HG03064 (cell line): ENCODE measurements around the gene BRSK2.

Experiments used
- ATAC-seq: cut with Tn5 transposase; IDR thresholded peaks from one replicate; pipeline ENCODE4 v1.9.1; 2021; ENCODE audit warnings: low read depth; ENCODE audit not compliant: unreplicated experiment

BRSK2 gene

DNA sequence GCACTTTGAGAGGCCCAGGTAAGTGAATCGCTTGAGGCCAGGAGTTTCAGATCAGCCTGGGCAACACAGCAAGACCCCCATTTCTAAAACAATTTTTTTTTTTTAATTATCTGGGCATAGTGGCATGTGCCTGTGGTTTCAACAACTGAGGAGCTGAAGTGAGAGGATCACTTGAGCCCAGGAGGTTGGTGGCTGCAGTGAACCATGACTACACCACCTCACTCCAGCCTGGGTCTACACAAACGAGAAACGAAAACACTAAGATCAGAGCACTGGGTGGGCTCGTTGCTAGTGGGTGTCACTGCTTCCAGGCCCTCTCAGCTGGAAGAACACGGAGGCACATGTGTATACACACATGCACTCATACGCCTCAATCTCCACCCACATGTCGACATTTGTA lies 100.9 kb downstream of the BRSK2 start:
- ATAC-seq: no peak

DNA sequence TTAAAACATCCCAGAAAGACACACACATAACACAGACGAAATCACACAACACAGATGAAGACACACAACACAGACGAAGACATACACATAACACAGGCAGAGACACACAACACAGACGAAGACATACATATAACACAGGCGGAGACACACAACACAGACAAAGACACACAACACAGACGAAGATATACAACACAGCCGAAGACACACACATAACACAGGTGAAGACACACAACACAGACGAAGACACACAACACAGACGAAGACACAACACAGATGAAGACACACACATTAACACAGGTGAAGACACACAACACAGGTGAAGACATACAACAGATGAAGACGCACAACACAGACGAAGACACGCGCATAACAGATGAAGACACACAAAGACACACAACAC lies 101.6 kb downstream of the BRSK2 start:
- no peak for ATAC-seq

DNA sequence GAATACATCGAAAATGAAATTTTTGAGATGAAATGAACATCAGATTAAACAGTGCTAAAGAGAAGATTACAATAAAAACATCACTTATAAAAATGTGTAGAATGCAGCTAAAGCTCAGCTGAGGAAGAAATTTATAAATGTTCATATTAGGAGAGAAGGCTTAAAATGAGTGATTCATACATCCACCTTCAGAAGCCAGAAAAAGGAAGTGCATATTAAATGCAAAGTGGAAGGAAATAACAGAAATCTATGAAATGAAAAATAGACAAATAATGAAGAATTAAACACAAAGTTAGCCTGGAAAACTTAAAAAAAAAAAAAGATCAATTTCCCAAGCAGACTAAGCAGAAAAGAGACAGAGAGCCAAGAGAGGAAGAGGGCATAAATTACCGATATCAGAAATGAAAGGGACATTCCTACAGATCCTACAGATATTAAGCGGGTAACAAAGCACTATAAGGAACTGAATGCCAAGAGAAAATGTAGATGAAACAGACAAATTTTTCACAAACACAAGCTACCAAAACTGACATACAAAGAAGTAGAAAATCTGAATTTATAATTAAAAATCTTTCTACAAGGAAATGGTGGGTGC lies 104.0 kb downstream of the BRSK2 start:
- ATAC-seq: no peak

DNA sequence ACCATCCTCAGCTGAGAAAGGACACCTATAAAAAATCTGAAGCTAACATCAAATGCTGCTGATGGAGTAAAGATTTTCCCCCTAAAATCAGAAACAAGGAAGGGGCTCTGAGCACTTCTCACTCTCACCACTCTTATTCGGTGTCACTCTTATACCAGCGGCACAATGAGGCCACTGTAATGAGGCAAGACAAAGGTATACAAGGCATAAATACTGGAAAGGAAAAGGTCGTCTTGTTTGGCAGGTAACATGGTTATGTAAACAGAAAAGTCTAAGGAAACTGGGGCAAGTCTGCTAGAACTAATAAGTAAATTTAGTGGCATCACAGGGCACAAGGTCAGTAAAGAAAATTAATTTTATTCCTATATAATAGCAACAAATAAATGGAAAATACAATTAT lies 104.9 kb downstream of the BRSK2 start:
- no peak for ATAC-seq

DNA sequence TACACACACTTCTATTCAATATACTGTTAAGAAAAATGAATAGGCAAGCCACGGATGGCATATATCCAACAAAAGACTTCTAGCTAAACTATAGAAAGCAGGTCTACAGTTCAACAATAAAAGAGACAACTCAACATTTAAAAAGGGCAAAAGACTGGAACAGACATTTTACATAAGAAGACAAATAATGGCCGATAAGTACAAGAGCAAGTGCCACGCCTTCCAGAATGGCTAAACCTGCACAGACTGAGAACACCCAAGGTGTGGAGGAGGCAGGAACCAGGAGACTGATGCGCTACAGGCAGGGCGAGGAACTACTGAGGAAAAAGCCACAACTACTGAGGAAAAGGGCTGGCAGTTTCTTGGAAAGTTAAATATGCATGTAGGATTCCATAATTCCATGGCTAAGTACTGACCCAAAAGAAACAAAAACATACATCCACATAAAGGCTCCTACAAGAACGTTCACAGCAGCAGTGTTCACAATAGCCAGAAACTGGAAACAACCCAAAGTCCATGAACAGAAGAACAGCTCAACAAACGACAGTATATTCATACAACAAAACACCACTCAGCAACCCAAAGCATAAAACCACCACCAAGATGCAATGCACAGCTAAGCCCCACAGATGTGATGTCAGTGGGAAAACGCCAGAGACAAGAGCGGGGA lies 106.5 kb downstream of the BRSK2 start:
- ATAC-seq: no peak

DNA sequence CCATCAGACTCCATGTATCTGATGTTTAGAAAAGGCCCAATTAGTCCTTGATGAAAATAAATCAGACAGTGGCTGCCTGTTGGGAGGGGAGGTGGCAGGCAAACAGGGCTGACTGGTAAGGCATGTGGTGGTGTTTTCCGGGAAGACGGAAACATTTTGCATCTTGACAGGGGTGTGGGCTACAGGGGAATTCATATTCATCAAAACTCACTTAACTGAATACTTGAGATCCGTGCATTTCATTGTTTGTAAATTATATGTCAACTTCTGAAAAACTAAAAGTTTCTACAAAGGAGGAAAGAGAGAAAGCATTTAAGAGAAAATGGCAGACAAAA lies 107.0 kb downstream of the BRSK2 start:
- ATAC-seq: no peak

DNA sequence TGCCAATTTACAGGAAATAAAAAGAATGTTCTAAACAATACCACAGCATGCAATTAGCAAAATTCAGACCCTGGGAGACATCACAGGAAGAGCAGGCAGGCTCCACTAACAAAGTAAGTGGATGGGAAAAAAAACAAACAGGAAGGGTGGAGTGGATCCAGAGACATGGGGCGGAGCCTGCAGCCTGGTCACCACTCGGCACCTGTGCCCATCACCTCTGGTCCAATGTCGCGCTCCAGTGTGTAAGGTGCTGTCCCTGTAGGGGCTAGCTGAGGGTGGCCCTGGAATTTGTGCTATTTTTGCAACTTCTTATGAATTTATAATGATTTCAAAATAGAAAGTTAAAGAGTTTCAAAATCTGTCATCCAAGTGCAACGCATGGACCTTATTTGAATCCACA lies 107.9 kb downstream of the BRSK2 start:
- ATAC-seq: no peak

DNA sequence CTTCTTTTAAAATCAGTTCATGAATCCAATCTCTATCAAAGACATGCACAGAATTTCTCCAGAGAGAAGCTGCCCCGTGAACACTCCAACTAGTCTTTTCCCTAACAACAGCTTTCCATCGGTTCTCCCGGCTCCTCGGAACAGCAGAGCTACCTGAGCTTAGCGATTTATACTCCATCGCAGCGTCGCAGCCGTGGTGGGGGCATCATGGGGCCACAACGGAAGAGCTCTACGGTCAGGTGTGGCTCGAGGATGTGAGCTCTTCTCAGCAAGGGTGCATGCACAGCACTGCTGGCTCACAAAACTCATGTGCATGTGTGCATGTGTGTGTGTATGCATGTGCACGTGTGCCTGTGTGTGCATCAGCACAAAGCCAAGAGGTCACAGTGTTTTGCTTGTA lies 108.5 kb downstream of the BRSK2 start:
- ATAC-seq: no peak

DNA sequence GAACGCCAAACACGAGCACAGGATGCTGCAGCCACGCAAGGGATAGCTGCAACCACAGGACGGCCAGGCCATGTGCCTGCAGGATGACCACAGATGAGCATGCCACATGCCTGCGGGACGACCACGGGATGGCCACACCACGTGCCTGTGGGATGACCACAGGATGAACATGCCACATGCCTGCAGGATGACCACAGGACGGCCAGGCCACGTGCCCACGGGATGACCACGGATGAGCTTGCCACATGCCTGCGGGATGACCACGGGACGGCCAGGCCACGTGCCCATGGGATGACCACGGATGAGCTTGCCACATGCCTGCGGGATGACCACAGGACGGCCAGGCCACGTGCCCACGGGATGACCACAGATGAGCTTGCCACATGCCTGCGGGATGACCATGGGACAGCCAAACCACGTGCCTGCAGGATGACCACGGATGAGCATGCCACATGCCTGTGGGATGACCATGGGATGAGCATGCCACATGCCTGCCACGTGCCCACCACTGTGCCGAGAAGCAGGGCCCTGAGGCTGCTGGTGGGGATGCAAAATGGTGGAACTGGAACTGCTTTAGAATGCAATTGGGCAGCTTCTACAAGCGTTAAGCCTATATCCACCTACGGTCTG lies 109.6 kb downstream of the BRSK2 start:
- no peak for ATAC-seq

DNA sequence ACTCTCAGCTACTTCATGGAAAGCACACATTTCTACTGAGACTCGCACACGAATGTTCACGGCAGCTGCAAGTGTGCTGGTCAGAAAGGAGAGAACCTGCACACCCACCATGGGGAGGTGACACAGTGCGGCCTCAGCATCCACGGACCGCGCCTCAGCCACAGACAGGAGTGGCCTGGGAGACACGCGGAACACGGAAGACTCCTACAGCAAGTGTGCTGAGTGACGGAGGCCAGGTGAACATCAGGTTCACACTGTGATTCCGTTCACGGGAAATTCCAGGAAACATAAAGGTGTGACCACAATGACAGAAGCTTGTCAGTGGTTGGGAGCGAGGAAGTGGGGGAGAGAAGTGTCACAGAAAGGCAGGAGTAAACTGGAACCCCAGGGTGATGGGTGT lies 110.2 kb downstream of the BRSK2 start:
- no peak for ATAC-seq

DNA sequence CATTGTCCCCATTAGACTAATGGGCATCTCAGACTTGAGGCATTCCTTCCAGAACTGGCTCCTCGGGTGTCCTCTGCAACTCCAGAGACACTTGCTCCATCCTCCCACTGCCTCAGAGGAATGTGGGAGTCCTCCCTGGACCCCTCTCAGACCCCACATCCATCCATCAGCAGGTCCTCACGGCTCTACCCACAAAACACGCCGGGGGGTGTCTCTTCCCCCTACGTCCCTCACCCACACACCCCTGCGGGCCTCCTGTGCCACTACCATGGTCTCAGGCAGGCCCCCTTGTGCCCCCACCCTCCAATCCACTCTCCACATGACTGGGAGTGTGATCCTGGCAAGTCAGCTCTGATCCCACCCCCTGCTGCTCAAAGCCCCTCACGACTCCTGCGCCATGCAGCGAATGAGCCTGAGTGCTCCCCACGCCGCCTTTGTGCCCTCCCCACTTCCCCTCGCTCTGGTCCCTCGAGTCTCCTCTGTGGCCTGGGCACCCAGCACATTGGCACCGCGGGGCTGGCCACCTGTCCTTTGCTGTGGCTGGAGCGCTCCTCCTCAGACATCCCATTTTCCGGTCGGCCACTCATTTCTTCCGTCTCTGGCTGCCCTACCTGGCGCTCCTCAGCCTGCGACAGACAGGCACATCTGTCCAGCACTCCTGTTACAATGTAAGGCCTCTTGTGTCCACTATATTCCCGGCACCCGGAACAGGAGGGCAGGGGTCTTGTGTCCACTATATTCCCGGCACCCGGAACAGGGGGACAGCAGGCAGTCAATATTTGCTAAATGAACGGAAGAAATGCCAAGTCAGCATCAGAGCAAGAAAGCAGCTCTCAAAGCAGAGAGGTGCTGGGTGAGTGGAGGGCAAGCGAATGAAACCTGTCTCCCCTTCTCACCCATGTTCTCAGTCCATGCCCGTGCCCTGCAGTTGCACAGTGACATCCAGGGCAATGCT lies 111.0 kb downstream of the BRSK2 start:
- ATAC-seq: no peak

DNA sequence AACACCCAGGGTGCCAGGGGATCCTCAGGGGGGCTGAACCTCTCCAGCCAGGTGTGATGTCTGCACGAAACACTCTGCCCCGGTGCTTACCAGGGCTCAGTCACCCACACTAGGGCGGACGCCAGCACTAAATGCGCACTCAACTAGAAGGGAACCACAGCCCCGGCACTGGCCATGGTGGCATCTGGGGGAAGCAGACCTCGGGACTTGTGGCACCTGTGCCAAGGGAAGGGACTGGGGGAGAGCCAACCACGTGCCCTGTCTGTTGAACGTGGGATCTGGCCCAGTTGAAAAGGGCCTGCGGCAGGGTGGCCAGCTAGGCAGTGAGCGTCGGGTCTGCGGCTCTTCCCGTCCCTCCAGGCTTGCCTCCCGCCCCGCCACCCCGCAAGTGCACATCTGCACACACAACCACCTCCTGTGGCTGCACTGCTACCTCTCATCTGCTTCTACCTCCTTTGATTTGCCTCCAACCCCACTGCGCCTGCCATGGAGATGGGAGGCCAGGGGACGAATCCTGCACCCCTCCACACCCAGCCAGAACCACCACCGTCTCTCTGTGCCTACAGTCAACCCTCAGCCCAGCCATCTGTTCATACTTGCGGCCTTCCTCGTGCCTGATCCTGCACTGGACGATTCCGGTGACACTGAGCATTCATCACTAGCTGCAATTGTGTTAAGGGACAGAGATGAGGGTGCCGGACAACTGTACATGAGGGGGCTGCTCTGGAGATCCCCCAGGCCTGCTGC lies 111.9 kb downstream of the BRSK2 start:
- ATAC-seq: no peak

DNA sequence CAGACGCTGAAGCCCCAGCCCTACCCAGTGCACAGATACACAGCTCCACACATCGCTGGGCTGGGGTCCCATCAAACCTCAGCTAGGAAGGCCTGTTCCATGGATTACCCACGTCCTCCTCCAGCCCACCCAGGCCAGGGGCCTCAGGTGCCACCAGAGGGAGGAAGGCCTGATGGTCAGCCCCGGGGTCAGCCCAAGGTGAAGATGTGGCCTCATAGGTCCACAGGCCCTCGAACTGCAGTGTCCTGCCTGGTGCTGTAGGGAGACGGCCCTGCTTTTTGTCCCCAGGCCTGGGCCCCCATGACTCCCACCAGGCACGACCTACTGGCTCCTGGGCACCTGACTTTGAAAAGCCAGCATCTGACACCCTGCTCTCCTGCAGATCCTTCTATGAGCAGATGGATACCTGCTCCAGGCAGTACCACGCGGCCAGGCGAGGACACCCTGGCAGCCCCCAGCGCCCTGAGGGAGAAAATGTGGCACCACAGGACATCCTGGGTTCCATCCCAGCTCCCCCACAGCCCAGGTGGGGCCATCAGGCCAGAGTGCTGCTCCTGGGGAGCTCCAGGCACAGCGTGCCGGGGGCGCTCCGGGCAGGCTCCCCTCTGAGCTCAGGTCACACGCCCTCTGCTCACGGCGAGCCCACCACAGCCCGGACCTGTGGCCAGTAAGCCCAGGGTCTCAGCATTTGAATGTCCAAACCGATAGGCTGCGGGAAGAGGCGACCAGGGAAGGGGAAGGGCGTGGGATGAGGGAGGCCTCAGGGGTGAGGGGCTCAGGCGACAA lies 112.6 kb downstream of the BRSK2 start:
- no peak for ATAC-seq

DNA sequence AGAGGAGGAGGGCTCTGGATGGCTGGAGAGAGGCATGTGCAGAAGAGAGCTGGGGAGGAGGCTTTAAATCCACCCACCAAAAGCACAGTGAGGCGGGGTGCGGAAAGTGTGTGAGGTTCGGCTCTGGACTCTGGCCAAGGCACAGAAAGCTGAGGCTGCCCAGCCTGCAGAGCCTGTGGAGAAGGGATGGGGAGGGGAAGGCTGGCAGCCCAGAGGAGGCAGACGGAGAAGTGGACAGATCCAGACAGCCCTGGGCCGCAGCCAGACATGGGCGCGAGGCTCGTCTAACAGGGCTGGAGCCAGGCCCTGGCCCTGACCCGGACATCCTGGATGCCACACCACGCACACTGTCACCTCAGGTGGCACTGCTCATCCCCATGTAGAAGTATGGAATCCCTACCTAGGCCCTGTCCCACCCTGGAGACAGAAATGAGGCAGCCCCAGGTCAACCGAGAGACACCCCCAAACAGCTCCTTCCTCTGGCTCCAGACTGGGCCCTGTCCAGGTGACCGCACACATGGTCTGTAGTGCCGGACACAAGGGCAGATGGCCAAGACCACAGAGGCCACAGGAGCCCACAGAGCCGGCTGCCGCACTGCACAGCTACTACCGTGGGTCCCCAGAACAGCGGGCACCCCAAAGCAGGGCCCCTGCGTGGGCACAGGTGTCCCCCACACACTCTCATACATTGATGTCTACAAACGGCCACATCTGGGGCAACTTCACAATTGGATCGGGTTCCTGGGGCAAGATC lies 113.4 kb downstream of the BRSK2 start:
- ATAC-seq: no peak

DNA sequence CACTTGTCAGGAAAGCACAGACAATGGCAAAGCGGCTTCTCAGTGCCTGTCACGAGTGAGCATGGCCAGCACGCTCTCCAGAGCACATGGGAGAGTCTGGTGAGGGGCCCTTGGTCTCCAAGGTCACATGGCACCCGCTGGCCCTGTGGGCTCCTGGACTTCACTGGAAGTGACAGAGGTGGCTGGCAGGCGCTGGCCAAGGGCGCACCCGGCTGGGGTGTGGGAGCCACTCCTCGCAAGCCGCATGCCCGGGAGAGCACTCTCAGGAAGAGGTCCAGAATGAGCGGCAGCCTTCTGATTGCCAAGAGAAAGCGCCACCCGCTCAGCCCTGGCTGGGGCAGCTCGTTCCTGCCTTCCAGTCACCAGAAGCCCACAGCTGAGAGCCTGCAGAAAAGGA lies 114.0 kb downstream of the BRSK2 start:
- no peak for ATAC-seq

DNA sequence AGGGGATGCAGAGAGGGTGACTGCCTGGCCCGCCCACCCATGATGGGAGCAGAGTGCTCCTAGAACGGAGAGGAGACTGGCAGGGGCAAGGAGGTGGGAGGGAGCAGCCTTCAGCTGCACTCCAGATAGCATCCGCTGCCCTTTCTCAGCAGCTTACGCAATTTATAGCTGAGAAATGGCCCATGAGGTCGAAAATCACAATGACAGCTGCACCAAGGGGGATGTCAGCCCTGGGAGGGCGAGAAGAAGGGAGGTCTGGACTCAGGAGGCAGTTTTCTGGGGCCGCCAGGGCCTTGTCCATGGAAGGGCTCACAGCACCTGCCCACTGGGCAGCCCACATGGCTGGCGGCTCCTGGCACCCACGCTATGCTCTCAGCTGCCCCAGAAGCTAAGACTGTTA lies 114.4 kb downstream of the BRSK2 start:
- no peak for ATAC-seq

DNA sequence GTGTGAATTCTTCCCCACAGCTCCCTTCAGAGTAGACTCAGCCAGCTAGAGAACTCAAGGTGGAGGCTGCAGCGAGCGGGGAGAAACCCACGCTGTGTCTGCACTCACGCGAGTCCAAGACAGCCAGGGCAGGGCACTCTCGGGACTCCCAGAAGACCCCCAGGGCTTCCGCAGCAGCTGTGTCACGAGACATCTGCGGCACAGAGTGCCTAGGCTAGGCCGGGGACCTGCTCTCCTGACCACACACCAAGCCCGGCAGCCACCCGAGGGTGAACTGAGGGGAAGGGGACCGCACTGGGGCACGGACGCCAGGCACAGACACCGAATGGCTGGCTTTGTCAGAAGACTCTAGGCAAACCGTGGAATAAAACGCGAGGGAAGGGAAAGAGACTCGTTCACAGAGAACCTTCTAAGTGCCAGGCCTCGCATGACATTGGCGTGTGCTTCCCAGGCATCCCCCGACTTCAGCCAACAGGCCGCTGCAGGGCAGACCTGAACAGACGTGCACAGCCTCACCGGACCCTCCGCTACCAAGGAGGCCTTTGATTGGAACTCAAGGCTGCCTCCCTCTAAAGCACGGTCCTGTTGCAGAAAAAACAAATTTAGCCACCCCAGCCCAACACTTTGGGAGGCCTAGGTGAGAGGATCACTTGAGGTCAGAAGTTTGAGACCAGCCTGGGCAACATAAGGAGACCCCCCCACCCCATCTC lies 115.0 kb downstream of the BRSK2 start:
- ATAC-seq: no peak

DNA sequence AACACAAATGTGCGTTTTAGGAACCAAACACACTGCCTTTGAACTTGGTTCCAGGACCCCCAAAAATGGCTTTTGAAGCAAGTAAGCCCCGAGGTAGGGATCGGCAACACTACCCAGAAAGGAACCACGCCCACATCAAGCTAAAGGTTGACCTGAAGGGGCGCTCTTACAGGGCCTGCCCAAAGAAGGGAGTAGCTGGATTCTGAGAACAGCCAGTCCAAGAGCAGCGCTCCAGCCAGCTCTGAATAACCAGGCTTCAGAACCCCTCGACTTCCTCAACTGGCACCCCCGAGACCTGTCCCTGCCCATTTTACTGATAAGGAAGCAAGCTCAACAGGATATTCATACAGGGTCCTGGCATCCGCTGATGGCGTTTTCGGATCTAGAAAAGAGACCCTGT lies 115.7 kb downstream of the BRSK2 start:
- no peak for ATAC-seq

DNA sequence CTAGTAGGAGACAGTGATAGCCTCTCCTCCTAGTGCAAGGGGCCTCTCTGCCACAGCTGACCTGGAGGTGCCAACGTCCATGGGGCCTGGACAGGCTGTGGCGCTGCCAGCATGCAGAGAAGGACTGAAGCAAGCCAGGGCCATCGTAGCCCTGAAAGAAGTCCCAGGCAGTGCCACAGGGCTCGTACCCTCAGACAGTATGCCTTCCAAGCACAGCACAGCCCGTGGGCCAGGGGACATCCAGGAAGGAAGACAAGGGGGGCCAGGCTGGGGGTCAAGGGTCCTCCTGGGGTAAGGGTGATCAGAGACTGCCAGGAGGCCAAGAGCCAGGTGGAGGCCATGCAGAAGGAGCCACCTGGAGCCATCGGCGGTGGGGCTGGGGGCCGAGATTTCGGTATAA lies 117.2 kb downstream of the BRSK2 start:
- no peak for ATAC-seq
